GM23248 (cell line): ENCODE measurements around the gene FILIP1L. TPM values are rescaled to one million over a fixed set of nuclear protein-coding genes. Genes with fewer than 3 reads are reported as not detected.

Experiments
- DNase-seq: peaks from one replicate; pipeline ENCODE4 v3.0.0-alpha.2; 2015
- H2AFZ ChIP-seq: fragments of 200-600 bp; sonication (generic); 2 replicates; pipeline ENCODE4 v1.6.1; 2016; ENCODE audit warnings: antibody characterized with exemption
- H3F3A ChIP-seq: fragments of 200-600 bp; sonication (generic); 2 replicates; pipeline ENCODE4 v1.6.1; 2016; ENCODE audit warnings: mild to moderate bottlenecking, antibody characterized with exemption, mixed run types; ENCODE audit not compliant: insufficient read depth
- H3K27ac ChIP-seq: fragments of 200-600 bp; sonication (generic); 2 replicates; pipeline ENCODE4 v1.5.1; 2016; ENCODE audit warnings: mild to moderate bottlenecking
- H3K27me3 ChIP-seq: fragments of 200-600 bp; sonication (generic); replicated peaks from 2 replicates; pipeline ENCODE4 v1.6.1; 2016; ENCODE audit warnings: mild to moderate bottlenecking; ENCODE audit not compliant: insufficient read depth
- H3K36me3 ChIP-seq: fragments of 200-600 bp; sonication (generic); 2 replicates; pipeline ENCODE4 v1.6.1; 2016; ENCODE audit warnings: low read depth, mild to moderate bottlenecking
- H3K4me1 ChIP-seq: fragments of 200-600 bp; sonication (generic); 2 replicates; pipeline ENCODE4 v1.6.1; 2016; ENCODE audit warnings: mild to moderate bottlenecking; ENCODE audit not compliant: insufficient read depth
- H3K4me2 ChIP-seq: fragments of 200-600 bp; sonication (generic); one replicate; pipeline ENCODE4 v1.6.1; 2016; ENCODE audit warnings: mild to moderate bottlenecking; ENCODE audit not compliant: unreplicated experiment
- H3K4me3 ChIP-seq: fragments of 200-600 bp; sonication (generic); 2 replicates; pipeline ENCODE4 v1.5.1; 2016; ENCODE audit warnings: mild to moderate bottlenecking
- H3K79me2 ChIP-seq: fragments of 200-600 bp; sonication (generic); 2 replicates; pipeline ENCODE4 v1.6.1; 2016; ENCODE audit warnings: mild to moderate bottlenecking; ENCODE audit not compliant: insufficient read depth
- H3K9ac ChIP-seq: fragments of 200-600 bp; sonication (generic); 2 replicates; pipeline ENCODE4 v1.6.1; 2016; ENCODE audit warnings: mild to moderate bottlenecking
- H3K9me2 ChIP-seq: fragments of 200-600 bp; sonication (generic); 2 replicates; pipeline ENCODE4 v1.6.1; 2016; ENCODE audit warnings: mixed run types, mild to moderate bottlenecking, moderate library complexity; ENCODE audit not compliant: insufficient read depth
- H3K9me3 ChIP-seq: fragments of 200-600 bp; sonication (generic); one replicate; pipeline ENCODE4 v1.6.1; 2017; ENCODE audit warnings: low read depth
- H4K20me1 ChIP-seq: fragments of 200-600 bp; sonication (generic); 2 replicates; pipeline ENCODE4 v1.6.0; 2016; ENCODE audit not compliant: insufficient read depth
- EZH2 ChIP-seq: fragments of 200-600 bp; sonication (generic); IDR thresholded peaks from 2 replicates; pipeline ENCODE4 v1.6.1; 2018; ENCODE audit warnings: antibody characterized with exemption, mild to moderate bottlenecking; ENCODE audit not compliant: insufficient read depth, poor library complexity, severe bottlenecking
- EZH2phosphoT487 ChIP-seq: fragments of 200-600 bp; sonication (generic); IDR thresholded peaks from 2 replicates; pipeline ENCODE4 v1.6.1; 2018; ENCODE audit warnings: antibody characterized with exemption, moderate library complexity, mild to moderate bottlenecking, low read depth; ENCODE audit not compliant: insufficient read depth
- WGBS, 2 experiments: methylation state at CpG; one replicate each; pipeline ENCODE4 v1.1.6; 2015 to 2017; ENCODE audit warnings: low lambda C conversion rate in 2 of 2, low coverage in 1 of 2; ENCODE audit errors: missing lambda C conversion rate in 2 of 2; 5-methylcytosine and 5-hydroxymethylcytosine counted together
- in situ Hi-C: fragments of 300-500 bp; cut with MboI; formaldehyde crosslinking; loops from 2 replicates; pipeline ENCODE4 v1.15.0; 2020
- polyA plus RNA-seq: library from polyadenylated mRNA; unstranded; fragments of >200 nt; fragmentation: Nextera tagmentation; extraction: Ambion mirVana; gene quantifications from 2 replicates; pipeline ENCODE4 v1.2.1, GENCODE V29; 2016
- total RNA-seq: library from RNA; depleted of rRNA; stranded (reverse); fragments of >200 nt; shearing (Covaris generic); gene quantifications from 2 replicates; pipeline ENCODE4 v1.2.3, GENCODE V29; 2014

FILIP1L gene
- total and polyA plus RNA-seq, 2 experiments from 2014 or later = 45.0 to 66.3 TPM

DNA sequence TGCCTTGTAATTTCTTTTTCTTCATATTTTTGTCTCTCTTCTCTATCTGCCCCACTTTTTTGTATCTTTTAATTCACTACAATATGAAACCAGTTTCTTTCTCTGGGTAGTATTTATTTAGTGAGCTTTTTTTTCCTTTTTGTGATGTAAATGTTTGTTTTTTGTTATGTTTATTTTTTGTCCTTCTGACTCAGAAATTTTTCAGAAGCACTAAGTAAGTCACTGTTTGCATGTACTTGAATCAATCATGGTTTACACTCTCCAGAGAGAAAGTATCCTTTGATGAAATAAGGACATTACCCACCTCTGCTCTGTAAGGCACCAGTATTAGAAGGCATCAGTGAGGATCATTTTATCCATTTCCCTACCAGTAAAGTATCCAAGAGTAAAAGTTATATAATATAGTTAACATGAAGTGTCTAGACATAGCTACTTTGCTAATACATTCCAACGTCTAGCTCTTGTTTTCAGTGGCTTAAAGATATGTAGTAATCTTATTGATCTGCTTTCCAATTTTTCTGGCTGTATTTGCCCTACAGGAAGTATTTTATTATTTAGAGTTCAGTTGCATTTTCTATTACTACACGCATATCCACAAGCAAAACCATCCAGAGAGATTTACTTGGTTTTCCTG, 25.4 kb downstream of the FILIP1L start:
- Histone ChIP-seq H3K9ac (no peak overlapping the region), H3K4me2 (no peak overlapping the region), H3K79me2 (no peaks in the 10 kb centered on the region), H3K9me2 (no peaks in the 10 kb centered on the region), H3K4me3 (no peak overlapping the region), H3K27me3 (no peaks in the 10 kb centered on the region), H4K20me1 (no peaks in the 10 kb centered on the region), H3K36me3 (no peaks in the 10 kb centered on the region), H3K4me1 (peaks cover 37% of the 10 kb centered on the region), H3F3A (peaks cover 21% of the 10 kb centered on the region), H3K9me3 (no peaks in the 10 kb centered on the region), H3K27ac (no peak overlapping the region), H2AFZ (no peak overlapping the region)
- TF ChIP-seq EZH2phosphoT487 = no peak
- in situ Hi-C loops = no loop called here
- WGBS, 2 experiments = 93 to 100% methylated on average over 2 of the region's 2 CpGs
- no peak for DNase-seq

DNA sequence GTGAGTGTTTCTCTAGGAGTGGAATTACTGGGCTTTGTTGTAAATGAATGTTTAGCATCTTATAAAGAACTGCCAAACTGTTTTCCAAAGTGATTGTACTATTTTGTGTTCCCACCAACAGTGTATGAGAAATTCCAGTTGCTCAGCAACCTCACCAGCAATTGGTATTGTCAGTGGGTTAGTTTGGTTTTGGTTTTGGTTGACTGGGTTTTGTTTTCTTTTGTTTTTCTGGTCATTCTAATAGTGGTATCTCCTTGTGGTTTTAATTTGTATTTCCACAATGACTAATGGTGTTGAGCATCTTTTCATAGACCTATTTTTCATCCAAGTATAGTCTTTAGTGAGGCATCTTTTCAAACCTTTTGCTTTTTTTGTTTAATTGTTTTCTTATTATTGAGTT, 27.1 kb downstream of the FILIP1L start:
- Histone ChIP-seq H4K20me1 (no peaks in the 10 kb centered on the region), H3K9me3 (no peaks in the 10 kb centered on the region), H3K27me3 (no peaks in the 10 kb centered on the region), H3F3A (peaks cover 21% of the 10 kb centered on the region), H3K4me3 (0 out of 2 replicates have a peak overlapping the region, but pooled peaks have one; percentile 10), H3K4me2 (peak overlapping the region; percentile 47), H3K4me1 (peaks cover 32% of the 10 kb centered on the region), H3K36me3 (no peaks in the 10 kb centered on the region), H3K27ac (peak overlapping the region; percentile 59), H2AFZ (no peak overlapping the region), H3K79me2 (no peaks in the 10 kb centered on the region), H3K9ac (peak overlapping the region; percentile 34; the same call in 1 of the 2 replicates), H3K9me2 (no peaks in the 10 kb centered on the region)
- DNase-seq = peak; percentile 77
- TF ChIP-seq EZH2 (no peak), EZH2phosphoT487 (no peak)
- in situ Hi-C loops = no loop called here

DNA sequence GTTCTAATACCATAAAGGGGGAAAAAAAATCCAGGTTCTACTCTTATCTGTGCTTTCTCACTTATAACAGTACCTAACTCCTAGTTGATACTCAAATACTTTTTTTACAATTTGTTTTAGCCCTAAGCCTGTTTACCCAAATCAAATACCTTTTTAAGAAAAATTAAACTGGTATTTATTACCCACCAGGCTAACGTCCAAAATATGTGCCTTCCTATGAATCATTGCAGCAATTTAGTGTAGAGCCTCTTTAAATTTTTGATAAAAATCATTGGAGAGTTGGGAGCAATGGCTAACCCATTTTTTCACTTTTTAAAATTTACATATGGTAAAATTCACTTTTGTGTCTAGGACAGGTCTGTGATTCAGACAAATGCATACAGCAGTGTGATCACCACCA, 27.9 kb downstream of the FILIP1L start:
- H3K9me3 ChIP-seq = no peaks in the 10 kb centered on the region
- in situ Hi-C loops = no loop called here
- H3K9ac ChIP-seq = 0 out of 2 replicates have a peak overlapping the region, but pooled peaks have one; percentile 34
- peaks cover 21% of the 10 kb centered on the region for H3F3A ChIP-seq
- no peaks in the 10 kb centered on the region for H3K79me2 ChIP-seq
- peak overlapping the region; percentile 59; the same call in 1 of the 2 replicates for H3K27ac ChIP-seq
- TF ChIP-seq EZH2phosphoT487 (no peak), EZH2 (no peak)
- no peaks in the 10 kb centered on the region for H3K27me3 ChIP-seq
- no peaks in the 10 kb centered on the region for H3K9me2 ChIP-seq
- WGBS, 2 experiments = 6 to 26% methylated on average over 1 of the region's 1 CpG
- H3K4me3 ChIP-seq = no peak overlapping the region
- H3K36me3 ChIP-seq = no peaks in the 10 kb centered on the region
- H4K20me1 ChIP-seq = no peaks in the 10 kb centered on the region
- peak overlapping the region; percentile 47 for H3K4me2 ChIP-seq
- DNase-seq = peak; percentile 51
- H3K4me1 ChIP-seq = peaks cover 32% of the 10 kb centered on the region
- no peak overlapping the region for H2AFZ ChIP-seq

DNA sequence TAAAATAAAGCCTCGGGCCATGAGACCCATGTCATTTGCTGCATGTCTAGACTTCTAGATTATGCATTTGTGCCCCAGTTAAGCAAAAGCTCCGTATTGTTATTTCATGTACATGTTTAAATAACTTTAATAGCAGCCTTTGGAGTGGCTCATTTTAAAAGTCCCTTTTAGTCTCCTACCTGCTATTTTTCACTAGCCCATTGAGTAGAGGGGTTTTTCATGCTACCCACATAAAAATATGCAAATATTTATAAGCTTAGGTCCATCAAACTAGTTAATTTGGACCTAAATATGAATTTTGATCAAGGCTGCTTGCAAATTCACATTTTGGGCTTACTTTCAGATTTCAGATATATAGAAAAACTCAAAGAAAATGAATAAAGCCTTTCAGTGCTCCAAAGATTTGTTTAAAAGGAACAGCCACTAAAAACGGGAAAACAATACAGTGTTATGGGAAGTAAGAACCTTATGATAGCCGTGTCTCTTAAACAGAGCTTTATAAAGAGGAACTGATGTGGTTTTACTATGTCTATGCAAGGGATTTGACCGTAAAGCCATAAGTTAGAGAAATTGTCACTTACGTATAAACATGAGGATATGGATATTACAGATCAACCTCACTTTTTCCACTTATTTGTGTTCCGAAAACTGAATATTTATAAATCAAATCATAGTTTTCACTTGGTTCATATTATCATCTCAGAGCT, 30.0 kb downstream of the FILIP1L start:
- no peak overlapping the region for H3K27ac ChIP-seq
- no peak overlapping the region for H3K4me3 ChIP-seq
- no peaks in the 10 kb centered on the region for H3K9me3 ChIP-seq
- no peak for DNase-seq
- H3K9ac ChIP-seq = no peak overlapping the region
- no peak overlapping the region for H2AFZ ChIP-seq
- TF ChIP-seq EZH2 (no peak), EZH2phosphoT487 (no peak)
- in situ Hi-C loops = no loop called here
- H3K36me3 ChIP-seq = no peaks in the 10 kb centered on the region
- 96 to 98% methylated on average over 7 of the region's 7 CpGs for WGBS, 2 experiments
- no peak overlapping the region for H3K4me2 ChIP-seq
- H4K20me1 ChIP-seq = no peaks in the 10 kb centered on the region
- no peaks in the 10 kb centered on the region for H3K27me3 ChIP-seq
- 0 out of 2 replicates have a peak, but pooled peaks cover 4% of the 10 kb centered on the region for H3K9me2 ChIP-seq
- H3K4me1 ChIP-seq = peaks cover 18% of the 10 kb centered on the region
- H3K79me2 ChIP-seq = no peaks in the 10 kb centered on the region
- H3F3A ChIP-seq = peaks cover 8% of the 10 kb centered on the region; the same call in 1 of the 2 replicates
